Thyroid gland (tissue), 4 donors: ENCODE results near the gene PAM.

Experiments used
- CTCF ChIP-seq, 6 experiments: fragments of 200-600 bp in 3 of 6; fragments of 450-650 bp in 3 of 6; sonication (generic) in 3 of 6; IDR thresholded peaks; one replicate each; pipeline ENCODE4 v1.5.1; 2016 to 2019; ENCODE audit warnings: antibody characterized with exemption in 6 of 6, mild to moderate bottlenecking in 2 of 6, inconsistent platforms in 1 of 6, moderate library complexity in 1 of 6
- POLR2A ChIP-seq, 2 donors: fragments of 450-650 bp; IDR thresholded peaks; one replicate each; pipeline ENCODE4 v1.6.1; 2017; ENCODE audit warnings: antibody characterized with exemption in 2 of 2, mild to moderate bottlenecking in 2 of 2, moderate library complexity in 1 of 2

DNA sequence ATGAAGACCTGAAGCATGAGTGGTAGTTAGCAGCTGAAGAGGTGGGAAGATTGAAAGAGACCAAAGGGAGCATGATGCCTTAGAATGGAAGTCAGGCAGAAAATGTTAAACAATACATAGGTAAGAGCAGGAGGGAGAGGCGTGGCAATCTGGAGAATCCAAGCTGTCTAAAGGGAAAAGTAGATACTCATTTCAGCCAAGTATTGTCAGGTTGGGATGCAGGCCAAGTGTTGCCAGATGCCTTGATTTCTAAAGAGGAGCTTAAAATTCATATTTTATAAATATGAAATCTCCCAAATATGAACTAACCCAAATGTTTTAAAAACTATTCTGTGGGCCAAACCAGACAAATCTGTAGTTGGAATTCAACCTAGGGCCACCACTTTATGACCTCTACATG, 4.2 kb downstream of the PAM start:
- TF ChIP-seq POLR2A (IDR thresholded peaks at IDR 0.05) (no peak), CTCF (IDR thresholded peaks at IDR 0.05) (no peak)
